HEK293 (cell line): ENCODE data around the gene IMMP2L.
A peak's percentile ranks its signal among the peaks of the same experiment; 100 is the strongest.

ENCODE experiments used
- CTCF ChIA-PET: fragments of 350-600 bp; formaldehyde crosslinking; extraction: SDS; loops from one replicate; lab custom pipeline; 2021; ENCODE audit warnings: antibody characterized with exemption; lab: Yijun Ruan, JAX
- POLR2A ChIA-PET: fragments of 300-600 bp; formaldehyde crosslinking; extraction: SDS; loops from one replicate; lab custom pipeline; 2020; ENCODE audit warnings: antibody characterized with exemption, inconsistent platforms; lab: Yijun Ruan, JAX
- H3K27ac ChIP-seq: fragments of 200-500 bp; sonication (Bioruptor generic); 2 replicates; pipeline ENCODE4 v1.5.1; 2014; ENCODE audit warnings: low read depth, low read length, control low read depth, inconsistent platforms; ENCODE audit errors: extremely low read depth
- H3K36me3 ChIP-seq, 2 experiments: fragments of 200-500 bp in 1 of 2; sonication (Bioruptor generic) in 1 of 2; 1 replicate in 1 of 2; 2 replicates in 1 of 2; pipeline ENCODE4 v1.5.1; 2014 to 2017; ENCODE audit warnings: inconsistent platforms in 2 of 2, low read length in 2 of 2; ENCODE audit not compliant: control insufficient read depth in 2 of 2, insufficient read depth in 1 of 2
- H3K4me1 ChIP-seq: fragments of 200-500 bp; sonication (Bioruptor generic); 2 replicates; pipeline ENCODE4 v1.5.1; 2014; ENCODE audit warnings: mild to moderate bottlenecking, low read length, inconsistent platforms; ENCODE audit not compliant: control insufficient read depth, insufficient read depth
- H3K4me3 ChIP-seq: 2 replicates; pipeline ENCODE4 v1.5.1; 2011; ENCODE audit warnings: low read depth, mild to moderate bottlenecking, control low read depth, low read length, moderate library complexity
- H3K9me3 ChIP-seq: fragments of 200-500 bp; sonication (Bioruptor generic); 2 replicates; pipeline ENCODE4 v1.5.1; 2014; ENCODE audit warnings: low read depth, low read length, inconsistent platforms; ENCODE audit not compliant: control insufficient read depth, insufficient read depth
- ELK4 ChIP-seq: IDR thresholded peaks from 2 replicates; pipeline ENCODE4 v1.6.1; 2011; ENCODE audit warnings: mild to moderate bottlenecking, low read depth, low read length, borderline replicate concordance
- FEZF1 ChIP-seq: fragments of 450-650 bp; formaldehyde crosslinking; IDR thresholded peaks from 2 replicates; pipeline ENCODE4 v1.5.1; 2016; ENCODE audit warnings: missing biosample characterization, missing genetic modification characterization
- IKZF3 ChIP-seq: fragments of 450-650 bp; IDR thresholded peaks from 2 replicates; pipeline ENCODE4 v1.5.0; 2018; ENCODE audit warnings: missing biosample characterization, mild to moderate bottlenecking, missing genetic modification characterization, moderate library complexity
- KLF1 ChIP-seq: fragments of 450-650 bp; formaldehyde crosslinking; IDR thresholded peaks from 2 replicates; pipeline ENCODE4 v1.5.1; 2016; ENCODE audit warnings: missing biosample characterization, missing genetic modification characterization
- KLF10 ChIP-seq: fragments of 450-650 bp; IDR thresholded peaks from 2 replicates; pipeline ENCODE4 v1.5.1; 2018; ENCODE audit warnings: missing biosample characterization, mild to moderate bottlenecking, missing genetic modification characterization
- ZBTB17 ChIP-seq: fragments of 450-650 bp; formaldehyde crosslinking; IDR thresholded peaks from 2 replicates; pipeline ENCODE4 v1.5.1; 2016; ENCODE audit warnings: missing biosample characterization, missing genetic modification characterization
- ZFP3 ChIP-seq: fragments of 450-650 bp; formaldehyde crosslinking; IDR thresholded peaks from 2 replicates; pipeline ENCODE4 v1.5.1; 2016; ENCODE audit warnings: low read depth, missing biosample characterization, missing genetic modification characterization
- ZIC2 ChIP-seq: fragments of 450-650 bp; formaldehyde crosslinking; IDR thresholded peaks from 2 replicates; pipeline ENCODE4 v1.5.1; 2016; ENCODE audit warnings: missing biosample characterization, missing genetic modification characterization
- ZNF214 ChIP-seq: fragments of 450-650 bp; formaldehyde crosslinking; IDR thresholded peaks from 2 replicates; pipeline ENCODE4 v1.5.1; 2017; ENCODE audit warnings: missing biosample characterization, mild to moderate bottlenecking, missing genetic modification characterization, borderline replicate concordance
- ZNF302 ChIP-seq: fragments of 450-650 bp; formaldehyde crosslinking; IDR thresholded peaks from 2 replicates; pipeline ENCODE4 v1.5.1; 2016; ENCODE audit warnings: missing biosample characterization, missing genetic modification characterization, low read depth
- ZNF335 ChIP-seq: fragments of 450-650 bp; formaldehyde crosslinking; conservative IDR thresholded peaks from 2 replicates; pipeline ENCODE4 v1.5.1; 2016; ENCODE audit warnings: missing biosample characterization, missing genetic modification characterization
- ZNF350 ChIP-seq: fragments of 450-650 bp; formaldehyde crosslinking; IDR thresholded peaks from 2 replicates; pipeline ENCODE4 v1.5.0; 2017; ENCODE audit warnings: missing biosample characterization, mild to moderate bottlenecking, missing genetic modification characterization
- ZNF394 ChIP-seq: fragments of 450-650 bp; formaldehyde crosslinking; IDR thresholded peaks from 2 replicates; pipeline ENCODE4 v1.5.1; 2016; ENCODE audit warnings: missing biosample characterization, missing genetic modification characterization, mild to moderate bottlenecking, moderate library complexity, borderline replicate concordance
- ZNF48 ChIP-seq: fragments of 450-650 bp; formaldehyde crosslinking; IDR thresholded peaks from 2 replicates; pipeline ENCODE4 v1.5.1; 2016; ENCODE audit warnings: missing biosample characterization, missing genetic modification characterization
- ZNF596 ChIP-seq: fragments of 450-650 bp; IDR thresholded peaks from 2 replicates; pipeline ENCODE4 v1.5.0; 2018; ENCODE audit warnings: missing biosample characterization, mild to moderate bottlenecking, missing genetic modification characterization, moderate library complexity
- ZNF610 ChIP-seq: fragments of 450-650 bp; formaldehyde crosslinking; IDR thresholded peaks from 2 replicates; pipeline ENCODE4 v1.5.1; 2016; ENCODE audit warnings: missing biosample characterization, missing genetic modification characterization, borderline replicate concordance
- ZNF843 ChIP-seq: fragments of 450-650 bp; formaldehyde crosslinking; IDR thresholded peaks from 2 replicates; pipeline ENCODE4 v1.5.1; 2016; ENCODE audit warnings: missing biosample characterization, missing genetic modification characterization
- TF ChIP-seq, protein P1 (sequence below): fragments of 450-650 bp; formaldehyde crosslinking; IDR thresholded peaks from 2 replicates; pipeline ENCODE4 v1.5.1; 2017; ENCODE audit warnings: missing biosample characterization, missing genetic modification characterization
- TF ChIP-seq, protein P2 (sequence below): fragments of 450-650 bp; formaldehyde crosslinking; IDR thresholded peaks from 2 replicates; pipeline ENCODE4 v1.5.1; 2016; ENCODE audit warnings: missing biosample characterization, missing genetic modification characterization
- TF ChIP-seq, protein P3 (sequence below): fragments of 450-650 bp; formaldehyde crosslinking; IDR thresholded peaks from 2 replicates; pipeline ENCODE4 v1.5.1; 2016; ENCODE audit warnings: missing biosample characterization, missing genetic modification characterization, low read depth
- TF ChIP-seq, protein P4 (sequence below): fragments of 450-650 bp; formaldehyde crosslinking; IDR thresholded peaks from 2 replicates; pipeline ENCODE4 v1.5.1; 2017; ENCODE audit warnings: missing biosample characterization, missing genetic modification characterization
- TF ChIP-seq, protein P5 (sequence below): fragments of 450-650 bp; IDR thresholded peaks from 2 replicates; pipeline ENCODE4 v1.5.1; 2018; ENCODE audit warnings: missing biosample characterization, mild to moderate bottlenecking, missing genetic modification characterization

Gene IMMP2L

DNA sequence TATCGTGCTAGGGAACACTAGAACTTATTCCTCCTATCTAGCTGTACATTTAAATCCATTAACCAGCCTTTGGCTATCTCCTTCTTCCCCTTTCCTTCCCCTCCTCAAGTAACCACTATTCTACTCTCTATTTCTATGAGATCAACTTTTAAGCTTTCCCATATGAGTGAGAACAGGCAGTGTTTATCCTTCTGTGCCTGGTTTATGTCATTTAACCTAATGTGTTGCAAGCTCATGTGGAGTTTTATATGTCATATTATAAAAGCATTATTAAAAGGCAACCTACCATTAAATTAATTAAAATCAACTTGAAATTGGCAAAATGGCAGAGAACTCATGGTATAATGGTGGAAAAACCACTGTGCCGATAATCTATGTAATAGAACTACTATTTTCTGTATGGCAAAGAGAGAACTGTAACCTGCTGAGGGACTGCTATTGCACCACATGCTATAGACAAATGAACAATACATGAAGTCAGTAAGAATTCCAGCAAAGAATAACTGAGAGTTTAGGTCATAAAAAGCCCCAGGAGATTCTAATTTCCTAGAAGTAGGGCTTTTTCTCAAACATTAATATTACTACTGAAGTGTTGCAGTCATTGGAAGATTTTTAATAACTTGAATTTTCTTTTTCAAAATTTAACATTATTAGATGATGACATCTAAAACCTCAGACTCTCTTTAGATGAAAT, 389.6 kb downstream of the IMMP2L start:
- CTCF ChIA-PET, result no interaction called here
- POLR2A ChIA-PET, result no interaction called here
- TF ChIP-seq, protein P1, sequence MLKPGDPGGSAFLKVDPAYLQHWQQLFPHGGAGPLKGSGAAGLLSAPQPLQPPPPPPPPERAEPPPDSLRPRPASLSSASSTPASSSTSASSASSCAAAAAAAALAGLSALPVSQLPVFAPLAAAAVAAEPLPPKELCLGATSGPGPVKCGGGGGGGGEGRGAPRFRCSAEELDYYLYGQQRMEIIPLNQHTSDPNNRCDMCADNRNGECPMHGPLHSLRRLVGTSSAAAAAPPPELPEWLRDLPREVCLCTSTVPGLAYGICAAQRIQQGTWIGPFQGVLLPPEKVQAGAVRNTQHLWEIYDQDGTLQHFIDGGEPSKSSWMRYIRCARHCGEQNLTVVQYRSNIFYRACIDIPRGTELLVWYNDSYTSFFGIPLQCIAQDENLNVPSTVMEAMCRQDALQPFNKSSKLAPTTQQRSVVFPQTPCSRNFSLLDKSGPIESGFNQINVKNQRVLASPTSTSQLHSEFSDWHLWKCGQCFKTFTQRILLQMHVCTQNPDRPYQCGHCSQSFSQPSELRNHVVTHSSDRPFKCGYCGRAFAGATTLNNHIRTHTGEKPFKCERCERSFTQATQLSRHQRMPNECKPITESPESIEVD (tag by site-specific recombination), result peak; percentile 41; the same call in 1 of the 2 replicates
- TF ChIP-seq, protein P2, sequence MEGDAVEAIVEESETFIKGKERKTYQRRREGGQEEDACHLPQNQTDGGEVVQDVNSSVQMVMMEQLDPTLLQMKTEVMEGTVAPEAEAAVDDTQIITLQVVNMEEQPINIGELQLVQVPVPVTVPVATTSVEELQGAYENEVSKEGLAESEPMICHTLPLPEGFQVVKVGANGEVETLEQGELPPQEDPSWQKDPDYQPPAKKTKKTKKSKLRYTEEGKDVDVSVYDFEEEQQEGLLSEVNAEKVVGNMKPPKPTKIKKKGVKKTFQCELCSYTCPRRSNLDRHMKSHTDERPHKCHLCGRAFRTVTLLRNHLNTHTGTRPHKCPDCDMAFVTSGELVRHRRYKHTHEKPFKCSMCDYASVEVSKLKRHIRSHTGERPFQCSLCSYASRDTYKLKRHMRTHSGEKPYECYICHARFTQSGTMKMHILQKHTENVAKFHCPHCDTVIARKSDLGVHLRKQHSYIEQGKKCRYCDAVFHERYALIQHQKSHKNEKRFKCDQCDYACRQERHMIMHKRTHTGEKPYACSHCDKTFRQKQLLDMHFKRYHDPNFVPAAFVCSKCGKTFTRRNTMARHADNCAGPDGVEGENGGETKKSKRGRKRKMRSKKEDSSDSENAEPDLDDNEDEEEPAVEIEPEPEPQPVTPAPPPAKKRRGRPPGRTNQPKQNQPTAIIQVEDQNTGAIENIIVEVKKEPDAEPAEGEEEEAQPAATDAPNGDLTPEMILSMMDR, result no peak
- TF ChIP-seq ZFP3 (tag by site-specific recombination) (no peak), ZNF596 (tag by site-specific recombination) (no peak), ZNF610 (tag by site-specific recombination) (no peak), ELK4 (no peak), ZNF302 (tag by site-specific recombination) (no peak), KLF10 (tag by site-specific recombination) (no peak), ZIC2 (tag by site-specific recombination) (0 out of 2 replicates have a peak, but pooled peaks have one; percentile 15), ZNF350 (tag by site-specific recombination) (peak; percentile 68; the same call in 1 of the 2 replicates), KLF1 (no peak), ZNF48 (tag by site-specific recombination) (no peak), ZNF335 (no peak), ZNF394 (no peak)
- TF ChIP-seq, protein P3, sequence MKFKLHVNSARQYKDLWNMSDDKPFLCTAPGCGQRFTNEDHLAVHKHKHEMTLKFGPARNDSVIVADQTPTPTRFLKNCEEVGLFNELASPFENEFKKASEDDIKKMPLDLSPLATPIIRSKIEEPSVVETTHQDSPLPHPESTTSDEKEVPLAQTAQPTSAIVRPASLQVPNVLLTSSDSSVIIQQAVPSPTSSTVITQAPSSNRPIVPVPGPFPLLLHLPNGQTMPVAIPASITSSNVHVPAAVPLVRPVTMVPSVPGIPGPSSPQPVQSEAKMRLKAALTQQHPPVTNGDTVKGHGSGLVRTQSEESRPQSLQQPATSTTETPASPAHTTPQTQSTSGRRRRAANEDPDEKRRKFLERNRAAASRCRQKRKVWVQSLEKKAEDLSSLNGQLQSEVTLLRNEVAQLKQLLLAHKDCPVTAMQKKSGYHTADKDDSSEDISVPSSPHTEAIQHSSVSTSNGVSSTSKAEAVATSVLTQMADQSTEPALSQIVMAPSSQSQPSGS (tag by site-specific recombination), result no peak
- TF ChIP-seq, protein P4, sequence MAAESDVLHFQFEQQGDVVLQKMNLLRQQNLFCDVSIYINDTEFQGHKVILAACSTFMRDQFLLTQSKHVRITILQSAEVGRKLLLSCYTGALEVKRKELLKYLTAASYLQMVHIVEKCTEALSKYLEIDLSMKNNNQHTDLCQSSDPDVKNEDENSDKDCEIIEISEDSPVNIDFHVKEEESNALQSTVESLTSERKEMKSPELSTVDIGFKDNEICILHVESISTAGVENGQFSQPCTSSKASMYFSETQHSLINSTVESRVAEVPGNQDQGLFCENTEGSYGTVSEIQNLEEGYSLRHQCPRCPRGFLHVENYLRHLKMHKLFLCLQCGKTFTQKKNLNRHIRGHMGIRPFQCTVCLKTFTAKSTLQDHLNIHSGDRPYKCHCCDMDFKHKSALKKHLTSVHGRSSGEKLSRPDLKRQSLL, result no peak
- TF ChIP-seq, all 188 proteins: peak for 3

GRCh38 chr7:111168182-111168581, 394.1 kb downstream of the IMMP2L start:
- Histone ChIP-seq H3K4me1 (peaks cover 8% of the 10 kb centered on the region), H3K27ac (no peak overlapping the region), H3K9me3 (no peaks in the 10 kb centered on the region), H3K36me3 (no peaks in the 10 kb centered on the region), H3K4me3 (no peak overlapping the region)
- ChIA-PET POLR2A (no interaction called here), CTCF (interaction anchor here (0.7 kb wide), 1 partner anchor 76 kb away, joined by 3 read pairs; no protein-coding TSS in a partner anchor)
- TF ChIP-seq FEZF1 (tag by site-specific recombination) (peak; percentile 44), ZBTB17 (peak; percentile 49; the same call in 1 of the 2 replicates), IKZF3 (tag by site-specific recombination) (peak; percentile 42; the same call in 1 of the 2 replicates), ZNF596 (tag by site-specific recombination) (no peak), ZNF214 (tag by site-specific recombination) (no peak), ZNF843 (tag by site-specific recombination) (peak; percentile 56; the same call in 1 of the 2 replicates)
- TF ChIP-seq, protein P5, sequence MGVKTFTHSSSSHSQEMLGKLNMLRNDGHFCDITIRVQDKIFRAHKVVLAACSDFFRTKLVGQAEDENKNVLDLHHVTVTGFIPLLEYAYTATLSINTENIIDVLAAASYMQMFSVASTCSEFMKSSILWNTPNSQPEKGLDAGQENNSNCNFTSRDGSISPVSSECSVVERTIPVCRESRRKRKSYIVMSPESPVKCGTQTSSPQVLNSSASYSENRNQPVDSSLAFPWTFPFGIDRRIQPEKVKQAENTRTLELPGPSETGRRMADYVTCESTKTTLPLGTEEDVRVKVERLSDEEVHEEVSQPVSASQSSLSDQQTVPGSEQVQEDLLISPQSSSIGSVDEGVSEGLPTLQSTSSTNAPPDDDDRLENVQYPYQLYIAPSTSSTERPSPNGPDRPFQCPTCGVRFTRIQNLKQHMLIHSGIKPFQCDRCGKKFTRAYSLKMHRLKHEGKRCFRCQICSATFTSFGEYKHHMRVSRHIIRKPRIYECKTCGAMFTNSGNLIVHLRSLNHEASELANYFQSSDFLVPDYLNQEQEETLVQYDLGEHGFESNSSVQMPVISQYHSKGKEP, result peak; percentile 83
- TF ChIP-seq, protein P1 (tag by site-specific recombination), result peak; percentile 81

More for the DNA sequence above, 389.6 kb downstream of the IMMP2L start:
- Histone ChIP-seq H3K9me3 (no peaks in the 10 kb centered on the region), H3K4me3 (no peak overlapping the region), H3K4me1 (peaks cover 7% of the 10 kb centered on the region), H3K27ac (no peak overlapping the region), H3K36me3 (no peaks in the 10 kb centered on the region)
